Activated CD8-positive, alpha-beta T cell treated with anti-CD3 and anti-CD28 coated beads for 36 hours (primary cell): ENCODE data around the gene CCDC86. TPM values are rescaled to one million over a fixed set of nuclear protein-coding genes. Genes with fewer than 3 reads are reported as not detected.

ENCODE experiments used
- ATAC-seq: fragments of 200-7000 bp; cut with Tn5 transposase; one replicate; pipeline ENCODE4 v1.10.0; 2021; ENCODE audit warnings: mild to moderate bottlenecking, moderate library complexity
- CTCF ChIA-PET: fragments of 350-600 bp; sonication (Branson Sonifier 250); formaldehyde crosslinking; loops from one replicate; lab custom pipeline; 2021; ENCODE audit warnings: antibody characterized with exemption; lab: Charles Lee
- POLR2A ChIA-PET: fragments of 350-600 bp; sonication (Branson Sonifier 250); formaldehyde crosslinking; loops from one replicate; lab custom pipeline; 2021; ENCODE audit warnings: antibody characterized with exemption; lab: Charles Lee
- DNase-seq: peaks from one replicate; pipeline ENCODE4 v3.0.0-alpha.2; 2020
- H3K27ac Mint-ChIP-seq: one replicate; pipeline ENCODE4 v1.8.0; 2021; ENCODE audit warnings: mild to moderate bottlenecking, mixed read lengths
- H3K27me3 Mint-ChIP-seq: one replicate; pipeline ENCODE4 v1.8.0; 2021; ENCODE audit warnings: mixed read lengths
- H3K36me3 Mint-ChIP-seq: one replicate; pipeline ENCODE4 v1.8.0; 2021; ENCODE audit warnings: low read depth, mixed read lengths
- H3K4me1 Mint-ChIP-seq: one replicate; pipeline ENCODE4 v1.8.0; 2021; ENCODE audit warnings: low read depth, mixed read lengths
- H3K4me3 Mint-ChIP-seq: one replicate; pipeline ENCODE4 v1.8.0; 2021; ENCODE audit warnings: mild to moderate bottlenecking, moderate library complexity, mixed read lengths
- H3K9me3 Mint-ChIP-seq: one replicate; pipeline ENCODE4 v1.8.0; 2021; ENCODE audit warnings: mixed read lengths
- CTCF ChIP-seq: fragments of 200-600 bp; IDR thresholded peaks from one replicate; pipeline ENCODE4 v1.8.0; 2022; ENCODE audit warnings: antibody characterized with exemption, mild to moderate bottlenecking
- intact Hi-C: fragments of 100-400 bp; cut with micrococcal nuclease; formaldehyde crosslinking; loops from one replicate; pipeline ENCODE4 v1.10.0; 2022
- total RNA-seq, 2 experiments: library from RNA; stranded (reverse); gene quantifications; one replicate each; pipeline ENCODE4 v1.2.3, GENCODE V29; 2021

The CCDC86 gene
- total RNA-seq, 2 experiments from 2014 or later = 48.1 to 51.4 TPM

GRCh38 chr11:60835534-60835846, 6.4 kb upstream of the CCDC86 start:
- H3K4me3 Mint-ChIP-seq = no peak overlapping the region
- intact Hi-C loops = no loop called here
- no peak for TF ChIP-seq CTCF
- peaks cover 1% of the 10 kb centered on the region for H3K27me3 Mint-ChIP-seq
- H3K36me3 Mint-ChIP-seq = no peaks in the 10 kb centered on the region
- peaks cover 5% of the 10 kb centered on the region for H3K4me1 Mint-ChIP-seq
- H3K9me3 Mint-ChIP-seq = no peaks in the 10 kb centered on the region
- no peak overlapping the region for H3K27ac Mint-ChIP-seq
- ATAC-seq (no peak), DNase-seq (no peak)
- ChIA-PET POLR2A (interaction anchor here (0.8 kb wide), 1 partner anchor 76 kb away, joined by 3 read pairs; no protein-coding TSS in a partner anchor), CTCF (interaction anchor here (1.1 kb wide), 1 partner anchor 52 kb away, joined by 3 read pairs; no protein-coding TSS in a partner anchor)

GRCh38 chr11:60836866-60837515, 4.9 kb upstream of the CCDC86 start:
- no peak overlapping the region for H3K4me3 Mint-ChIP-seq
- TF ChIP-seq CTCF = no peak
- ChIA-PET POLR2A (interaction anchor here (0.9 to 1.1 kb wide), 2 partner anchors 9 to 18 kb away, joined by 3 to 4 read pairs; no protein-coding TSS in a partner anchor), CTCF (interaction anchor here (1.0 to 1.9 kb wide), 3 partner anchors 51 to 68 kb away, joined by 3 to 13 read pairs (median 4); no protein-coding TSS in a partner anchor)
- peaks cover 1% of the 10 kb centered on the region for H3K27me3 Mint-ChIP-seq
- intact Hi-C loops = no loop called here
- ATAC-seq = no peak
- DNase-seq = no peak
- peaks cover 14% of the 10 kb centered on the region for H3K4me1 Mint-ChIP-seq
- H3K36me3 Mint-ChIP-seq = no peaks in the 10 kb centered on the region
- H3K27ac Mint-ChIP-seq = no peak overlapping the region
- H3K9me3 Mint-ChIP-seq = no peaks in the 10 kb centered on the region

GRCh38 chr11:60838132-60838531, 3.8 kb upstream of the CCDC86 start:
- ChIA-PET CTCF (interaction anchor here (1.0 to 1.9 kb wide), 3 partner anchors 50 to 67 kb away, joined by 3 to 13 read pairs (median 4); no protein-coding TSS in a partner anchor), POLR2A (interaction anchor here (1.1 kb wide), 1 partner anchor 10 kb away, joined by 4 read pairs; no protein-coding TSS in a partner anchor)
- peaks cover 5% of the 10 kb centered on the region for H3K36me3 Mint-ChIP-seq

GRCh38 chr11:60840470-60841430, 1.2 kb upstream of the CCDC86 start:
- ATAC-seq = no peak
- intact Hi-C loops = no loop called here
- H3K4me3 Mint-ChIP-seq = peak overlapping the region; percentile 75
- peaks cover 34% of the 10 kb centered on the region for H3K4me1 Mint-ChIP-seq
- TF ChIP-seq CTCF = no peak
- no peaks in the 10 kb centered on the region for H3K27me3 Mint-ChIP-seq
- peak overlapping the region; percentile 94 for H3K27ac Mint-ChIP-seq
- CTCF ChIA-PET = interaction anchor here (0.8 to 5.2 kb wide), 4 partner anchors 9 to 59 kb away, joined by 3 to 51 read pairs (median 13); no protein-coding TSS in a partner anchor
- POLR2A ChIA-PET = interaction anchor here (0.9 to 3.5 kb wide), 4 partner anchors 51 to 280 kb away, joined by 3 to 23 read pairs (median 6); partner anchors contain the start of gene PRPF19
- DNase-seq = no peak
- H3K36me3 Mint-ChIP-seq = peaks cover 28% of the 10 kb centered on the region
- H3K9me3 Mint-ChIP-seq = no peaks in the 10 kb centered on the region

More at GRCh38 chr11:60838132-60838531, 3.8 kb upstream of the CCDC86 start:
- DNase-seq = no peak
- H3K4me1 Mint-ChIP-seq = peaks cover 14% of the 10 kb centered on the region
- no peaks in the 10 kb centered on the region for H3K9me3 Mint-ChIP-seq
- H3K4me3 Mint-ChIP-seq = no peak overlapping the region
- no peak for TF ChIP-seq CTCF
- peaks cover 1% of the 10 kb centered on the region for H3K27me3 Mint-ChIP-seq
- no peak for ATAC-seq
- intact Hi-C loops = no loop called here
- no peak overlapping the region for H3K27ac Mint-ChIP-seq
